GM06990 (cell line): Measurements from ENCODE around the gene ABR.

Experiments used
- DNase-seq: peaks from one replicate; pipeline ENCODE4 v3.0.0-alpha.2; 2011; ENCODE audit not compliant: insufficient read length; ENCODE audit errors: extremely low read depth
- H3K27me3 ChIP-seq: replicated peaks from 2 replicates; pipeline ENCODE4 v1.6.0; 2011; ENCODE audit warnings: low read length; ENCODE audit not compliant: control insufficient read depth, insufficient read depth
- H3K36me3 ChIP-seq: 2 replicates; pipeline ENCODE4 v1.5.1; 2011; ENCODE audit warnings: low read length; ENCODE audit not compliant: control insufficient read depth, insufficient read depth
- H3K4me3 ChIP-seq: replicated peaks from 2 replicates; pipeline ENCODE4 v1.5.1; 2011; ENCODE audit warnings: low read depth, mild to moderate bottlenecking, control low read depth, low read length
- TF ChIP-seq, protein P1 (sequence below): IDR thresholded peaks from 2 replicates; pipeline ENCODE4 v1.5.1; 2011; ENCODE audit warnings: low read length, control low read depth, mild to moderate bottlenecking, inconsistent platforms; ENCODE audit not compliant: insufficient read depth, poor library complexity, severe bottlenecking

The ABR gene

DNA sequence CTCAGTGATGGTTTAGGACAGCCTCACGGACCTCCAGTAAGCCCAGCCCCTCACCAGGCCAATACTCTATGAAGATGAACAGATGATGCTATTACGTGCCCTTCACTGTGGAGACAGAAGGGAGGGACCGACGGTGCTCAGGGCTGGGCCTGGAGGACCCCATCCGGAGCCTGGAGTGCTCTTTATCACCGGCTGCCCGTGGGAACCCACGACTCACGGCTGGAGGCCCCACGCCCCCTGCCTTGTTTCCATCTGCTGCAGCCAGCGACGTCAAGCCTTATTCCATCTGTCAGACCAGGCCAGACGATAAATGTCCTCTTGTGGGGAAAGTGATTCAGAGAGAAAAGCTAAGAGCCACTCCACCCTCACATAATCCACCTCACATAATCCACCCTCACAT is 186.8 kb downstream of the ABR start:
- no peak overlapping the region for H3K4me3 ChIP-seq
- no peaks in the 10 kb centered on the region for H3K27me3 ChIP-seq
- no peak for DNase-seq
- TF ChIP-seq, protein P1, sequence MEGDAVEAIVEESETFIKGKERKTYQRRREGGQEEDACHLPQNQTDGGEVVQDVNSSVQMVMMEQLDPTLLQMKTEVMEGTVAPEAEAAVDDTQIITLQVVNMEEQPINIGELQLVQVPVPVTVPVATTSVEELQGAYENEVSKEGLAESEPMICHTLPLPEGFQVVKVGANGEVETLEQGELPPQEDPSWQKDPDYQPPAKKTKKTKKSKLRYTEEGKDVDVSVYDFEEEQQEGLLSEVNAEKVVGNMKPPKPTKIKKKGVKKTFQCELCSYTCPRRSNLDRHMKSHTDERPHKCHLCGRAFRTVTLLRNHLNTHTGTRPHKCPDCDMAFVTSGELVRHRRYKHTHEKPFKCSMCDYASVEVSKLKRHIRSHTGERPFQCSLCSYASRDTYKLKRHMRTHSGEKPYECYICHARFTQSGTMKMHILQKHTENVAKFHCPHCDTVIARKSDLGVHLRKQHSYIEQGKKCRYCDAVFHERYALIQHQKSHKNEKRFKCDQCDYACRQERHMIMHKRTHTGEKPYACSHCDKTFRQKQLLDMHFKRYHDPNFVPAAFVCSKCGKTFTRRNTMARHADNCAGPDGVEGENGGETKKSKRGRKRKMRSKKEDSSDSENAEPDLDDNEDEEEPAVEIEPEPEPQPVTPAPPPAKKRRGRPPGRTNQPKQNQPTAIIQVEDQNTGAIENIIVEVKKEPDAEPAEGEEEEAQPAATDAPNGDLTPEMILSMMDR: no peak
- H3K36me3 ChIP-seq: no peaks in the 10 kb centered on the region

DNA sequence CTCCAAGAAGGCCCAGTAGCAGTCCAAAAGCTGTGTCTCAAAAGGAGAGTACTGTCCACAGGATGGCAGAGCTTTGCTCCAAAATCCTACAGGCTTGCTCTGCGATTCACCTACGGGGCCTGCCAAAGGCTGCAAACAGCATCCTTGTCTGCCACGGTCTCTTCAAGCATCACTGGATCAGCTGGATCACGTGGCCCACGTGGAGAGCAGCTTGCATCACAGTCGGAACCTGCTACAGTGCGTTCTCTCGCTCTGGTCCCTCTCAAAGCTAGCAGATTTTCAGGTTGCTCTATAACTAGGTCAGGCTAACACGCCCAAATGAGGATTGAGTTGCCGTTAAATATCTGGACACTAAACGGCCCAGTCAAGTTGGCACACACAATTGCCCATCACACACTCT is 191.2 kb downstream of the ABR start:
- H3K36me3 ChIP-seq: no peaks in the 10 kb centered on the region
- no peaks in the 10 kb centered on the region for H3K27me3 ChIP-seq
- TF ChIP-seq, protein P1: no peak
- DNase-seq: no peak
- H3K4me3 ChIP-seq: no peak overlapping the region

DNA sequence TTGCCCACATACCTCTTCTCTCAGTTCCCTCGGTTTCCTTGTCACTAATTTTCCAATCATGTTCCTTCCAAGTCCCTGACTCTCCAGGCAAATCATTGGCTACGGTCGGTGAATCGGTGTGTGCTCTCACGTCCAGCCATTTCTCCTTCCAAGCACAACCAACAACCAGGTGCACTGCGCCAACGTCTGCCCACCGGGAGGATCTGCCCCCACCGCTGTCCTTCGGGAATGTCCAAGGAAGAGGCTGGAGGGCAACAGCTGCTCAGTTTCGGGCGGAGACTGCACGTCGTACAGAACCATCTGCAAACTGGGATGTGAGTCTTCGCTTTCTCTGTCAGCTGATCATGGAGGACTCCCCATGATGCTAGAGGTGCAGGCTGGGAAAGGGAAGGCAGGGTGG is 191.8 kb downstream of the ABR start:
- H3K36me3 ChIP-seq: no peaks in the 10 kb centered on the region
- no peak for DNase-seq
- H3K27me3 ChIP-seq: no peaks in the 10 kb centered on the region
- TF ChIP-seq, protein P1: no peak
- H3K4me3 ChIP-seq: no peak overlapping the region

DNA sequence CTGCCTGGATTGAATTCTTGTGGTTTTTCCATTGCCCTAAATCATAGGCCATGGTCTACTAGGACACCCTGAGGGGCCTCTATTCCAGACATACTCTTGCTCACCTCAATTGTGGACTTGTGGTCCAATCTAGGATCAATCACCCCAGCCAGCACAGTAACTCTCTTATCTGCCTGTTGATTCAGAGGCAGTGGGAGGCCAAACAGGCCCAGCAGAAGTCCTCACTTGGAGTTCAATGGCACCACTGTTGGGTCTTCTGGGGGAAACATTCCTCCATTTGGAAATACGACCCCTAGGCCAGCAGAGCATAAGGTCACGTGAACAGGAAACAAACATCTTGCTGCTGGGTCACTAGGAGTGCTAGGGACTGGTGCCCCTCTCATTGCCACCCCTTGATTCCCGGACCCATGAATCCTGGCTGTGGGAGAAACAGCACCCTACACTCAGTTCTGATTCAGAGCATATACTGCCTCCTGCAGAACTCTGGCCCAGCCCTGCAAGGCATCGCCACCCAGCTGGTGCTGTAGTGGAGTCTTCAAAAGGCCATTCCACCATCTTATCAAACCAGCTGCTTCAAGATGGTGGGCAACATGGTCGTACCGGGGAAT is 193.4 kb downstream of the ABR start:
- no peak for DNase-seq
- Histone ChIP-seq H3K36me3 (no peaks in the 10 kb centered on the region), H3K4me3 (no peak overlapping the region), H3K27me3 (no peaks in the 10 kb centered on the region)
- TF ChIP-seq, protein P1: no peak

DNA sequence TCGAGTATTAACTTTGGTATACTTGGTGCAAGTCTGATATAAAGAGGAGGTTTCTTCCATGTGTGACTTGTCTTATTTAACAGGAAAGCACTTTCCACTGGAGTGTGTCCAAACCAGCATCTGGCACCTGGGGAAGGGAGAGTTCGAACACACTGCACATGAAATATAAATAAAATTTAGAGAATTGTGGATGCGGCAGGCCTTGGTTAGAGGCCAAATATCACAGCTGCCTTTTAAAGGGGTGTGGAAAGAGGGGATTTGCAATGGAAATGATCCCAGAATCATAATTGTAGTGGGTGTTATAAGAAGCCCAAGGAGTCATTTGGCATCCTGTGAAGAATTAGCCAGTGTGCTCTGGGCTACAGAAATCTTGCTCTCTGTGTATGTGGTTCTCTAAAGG is 195.9 kb downstream of the ABR start:
- TF ChIP-seq, protein P1: no peak
- Histone ChIP-seq H3K36me3 (no peaks in the 10 kb centered on the region), H3K4me3 (no peak overlapping the region), H3K27me3 (no peaks in the 10 kb centered on the region)
- DNase-seq: no peak

DNA sequence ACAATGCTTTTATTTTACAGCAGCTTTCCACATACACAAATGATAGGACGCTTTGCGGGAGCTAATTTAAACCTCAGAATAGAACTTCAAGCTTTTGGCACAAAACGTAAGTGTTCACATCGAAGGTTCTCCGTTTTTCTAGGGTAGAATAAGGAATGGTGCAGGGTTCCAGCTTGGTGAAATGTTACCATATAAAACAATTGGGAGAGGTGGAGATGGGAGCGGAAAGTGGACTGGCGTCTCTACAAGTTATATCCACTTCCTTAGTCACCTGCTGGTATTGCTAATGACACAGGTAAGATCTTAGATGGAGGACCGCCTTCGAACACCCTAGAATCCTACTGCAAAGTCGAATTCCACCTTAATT is 198.5 kb downstream of the ABR start:
- TF ChIP-seq, protein P1: no peak
- Histone ChIP-seq H3K27me3 (peaks cover 3% of the 10 kb centered on the region), H3K4me3 (no peak overlapping the region), H3K36me3 (no peaks in the 10 kb centered on the region)
- DNase-seq: no peak
